COLO668 (cell line): Measurements from ENCODE around the gene CHRNB1.
"Not testable (repeated sequence)": the region's sequence is repeated elsewhere in the genome, so short reads cannot be mapped to it uniquely, and the experiment has no call there.

Source experiments
- DNase-seq: peaks from one replicate; lab custom pipeline; 2025; ENCODE audit not compliant: unreplicated experiment; lab: John Stamatoyannopoulos, UW

The CHRNB1 gene

DNA sequence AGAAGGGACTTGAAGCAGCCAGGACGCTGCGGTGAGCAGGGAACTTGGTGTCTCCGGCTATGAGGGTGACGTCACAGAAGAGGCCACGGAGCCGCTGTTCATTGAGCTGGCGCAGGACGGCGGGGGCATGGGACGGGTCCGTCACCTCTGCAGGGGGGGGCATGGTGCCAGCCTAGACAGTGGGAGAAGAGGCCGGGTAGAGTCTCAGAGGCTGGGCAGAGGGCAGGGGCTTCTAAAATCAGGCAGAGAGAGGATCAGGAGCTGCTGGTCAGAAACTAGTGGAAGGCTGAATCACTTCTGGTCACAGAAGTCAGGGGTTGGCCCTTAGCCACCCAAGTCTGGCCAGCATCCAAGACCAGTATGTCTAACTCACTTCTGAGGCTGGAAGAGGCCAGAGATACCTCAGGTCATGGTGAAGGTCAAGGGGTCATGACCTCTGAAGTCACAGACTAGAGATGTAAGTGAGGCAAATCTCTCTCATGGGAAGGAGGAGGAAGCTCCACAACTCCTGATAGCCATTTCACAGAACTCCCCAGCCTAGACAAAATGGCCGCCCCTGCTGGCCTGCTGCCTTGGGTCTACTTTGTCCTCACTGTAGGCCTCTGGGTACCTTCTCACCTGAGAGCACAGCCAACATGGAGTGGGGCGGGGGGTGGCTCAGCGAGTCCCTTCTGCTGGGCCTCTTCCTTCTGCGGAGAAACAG, 21.9 kb downstream of the CHRNB1 start:
- no peak for DNase-seq

DNA sequence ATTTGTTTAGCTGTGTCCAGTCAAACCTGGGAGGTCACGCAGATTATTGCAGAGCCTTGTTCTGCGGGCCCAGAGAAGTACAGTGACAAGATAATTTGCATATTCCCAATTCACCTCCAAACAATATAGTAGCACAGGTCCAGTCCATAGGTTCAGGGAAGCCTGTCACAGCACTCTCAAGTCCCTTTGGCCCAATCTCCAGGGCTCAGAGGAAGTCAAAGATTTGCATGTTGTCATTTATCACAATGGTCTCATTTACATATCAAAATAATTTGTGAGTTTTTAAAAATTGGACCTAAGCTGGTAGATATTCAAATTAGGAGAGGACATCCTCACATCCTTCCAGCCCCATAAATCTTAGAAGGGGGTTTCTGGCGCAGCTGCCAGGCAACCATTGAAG, 22.6 kb downstream of the CHRNB1 start:
- DNase-seq = no peak

DNA sequence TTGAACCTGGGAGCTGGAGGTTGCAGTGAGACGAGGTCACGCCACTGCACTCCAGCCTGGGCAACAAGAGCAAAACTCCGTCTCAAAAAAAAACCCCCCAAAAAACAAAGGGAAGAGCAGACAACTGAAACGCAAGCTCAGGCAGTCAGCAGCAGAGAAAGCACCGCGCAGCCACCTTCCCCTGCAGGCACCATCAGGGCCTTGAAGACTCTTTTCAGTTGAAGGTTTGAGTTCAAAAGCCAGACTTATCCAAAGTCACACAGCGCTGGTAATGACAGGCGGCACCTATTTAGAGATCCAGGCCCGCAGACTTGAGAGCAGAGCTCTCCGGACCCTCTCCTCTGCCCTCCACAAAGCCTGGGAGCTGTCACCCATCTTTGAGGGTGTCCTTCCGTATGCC, 23.4 kb downstream of the CHRNB1 start:
- DNase-seq = no peak

DNA sequence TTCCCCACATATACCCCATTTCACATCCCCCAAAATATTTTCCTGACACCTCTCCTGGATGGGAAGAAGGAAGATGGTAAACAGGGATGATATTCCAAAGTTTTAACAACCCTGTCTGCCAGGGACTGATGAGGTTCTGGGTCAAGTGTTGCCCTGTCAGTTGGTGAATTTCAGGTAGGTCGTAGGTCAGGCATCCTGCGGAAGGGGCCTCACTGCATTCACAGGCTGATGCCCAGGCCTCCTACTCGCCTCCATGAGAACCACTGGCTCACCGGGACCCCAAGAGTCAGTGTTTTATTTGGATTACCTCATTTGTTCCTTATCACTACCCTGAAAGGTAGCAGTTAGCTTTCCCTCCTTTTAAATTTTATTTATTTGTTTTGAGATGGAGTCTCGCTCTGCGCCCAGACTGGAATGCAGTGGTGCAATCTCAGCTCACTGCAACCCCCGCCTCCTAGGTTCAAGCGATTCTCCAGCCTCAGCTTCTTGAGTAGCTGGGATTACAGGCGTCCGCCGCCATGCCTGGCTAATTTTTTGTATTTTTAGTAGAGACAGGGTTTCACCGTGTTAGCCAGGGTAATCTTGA, 24.0 kb downstream of the CHRNB1 start:
- no peak for DNase-seq

DNA sequence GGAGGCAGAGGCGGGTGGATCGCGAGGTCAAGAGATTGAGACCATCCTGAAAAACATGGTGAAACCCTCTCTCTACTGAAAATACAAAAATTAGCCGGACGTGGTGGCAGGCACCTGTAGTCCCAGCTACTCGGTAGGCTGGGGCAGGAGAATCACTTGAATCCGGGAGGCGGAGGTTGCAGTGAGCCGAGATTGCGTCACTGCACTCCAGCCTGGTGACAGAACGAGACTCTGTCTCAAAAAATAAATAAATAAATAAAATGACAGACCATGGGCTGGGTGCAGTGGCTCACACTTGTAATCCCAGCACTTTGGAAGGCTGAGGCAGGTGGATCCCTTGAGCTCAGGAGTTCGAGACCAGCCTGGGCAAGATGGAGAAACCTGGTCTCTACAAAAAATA, 25.0 kb downstream of the CHRNB1 start:
- DNase-seq = not testable (repeated sequence)

DNA sequence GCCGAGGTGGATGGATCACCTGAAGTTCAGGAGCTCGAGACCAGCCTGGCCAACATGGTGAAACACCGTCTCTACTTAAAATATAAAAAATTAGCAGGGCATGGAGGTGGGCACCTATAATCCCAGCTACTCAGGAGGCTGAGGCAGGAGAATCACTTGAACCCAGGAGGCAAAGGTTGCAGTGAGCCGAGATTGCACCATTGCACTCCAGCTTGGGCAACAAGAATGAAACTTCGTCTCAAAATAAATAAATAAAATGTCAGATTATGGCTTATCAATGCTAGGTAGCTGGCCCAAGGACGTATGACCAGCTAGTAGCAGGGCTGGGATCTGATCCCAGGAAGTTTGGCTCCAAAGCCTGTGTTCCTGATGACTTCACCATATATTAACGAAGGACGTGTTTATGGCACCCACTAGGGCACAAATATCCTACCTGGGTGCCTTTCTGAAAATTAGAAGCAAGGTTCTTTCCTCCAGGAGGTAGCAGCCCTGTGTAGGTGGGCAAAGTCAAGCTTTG, 25.7 kb downstream of the CHRNB1 start:
- DNase-seq = not testable (repeated sequence)

DNA sequence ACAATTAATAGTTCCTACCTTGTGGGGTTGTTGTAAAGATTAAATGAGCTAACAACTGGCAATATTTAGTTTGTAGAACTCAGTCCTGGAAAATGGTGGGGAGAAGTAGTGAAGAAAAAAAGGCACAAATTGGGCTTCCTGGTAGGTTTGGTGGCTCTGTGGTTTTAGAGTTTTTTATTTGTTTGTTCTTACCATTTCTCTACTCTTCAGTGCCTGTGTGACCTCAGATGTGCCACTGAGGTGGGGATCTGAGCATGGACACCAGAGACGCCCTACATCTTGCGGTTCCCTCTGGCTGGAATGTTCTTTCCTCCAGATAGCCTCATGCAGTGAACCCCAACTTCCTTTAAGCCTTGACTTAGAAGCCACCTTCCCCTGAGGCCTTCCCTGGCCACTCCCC, 26.9 kb downstream of the CHRNB1 start:
- no peak for DNase-seq

DNA sequence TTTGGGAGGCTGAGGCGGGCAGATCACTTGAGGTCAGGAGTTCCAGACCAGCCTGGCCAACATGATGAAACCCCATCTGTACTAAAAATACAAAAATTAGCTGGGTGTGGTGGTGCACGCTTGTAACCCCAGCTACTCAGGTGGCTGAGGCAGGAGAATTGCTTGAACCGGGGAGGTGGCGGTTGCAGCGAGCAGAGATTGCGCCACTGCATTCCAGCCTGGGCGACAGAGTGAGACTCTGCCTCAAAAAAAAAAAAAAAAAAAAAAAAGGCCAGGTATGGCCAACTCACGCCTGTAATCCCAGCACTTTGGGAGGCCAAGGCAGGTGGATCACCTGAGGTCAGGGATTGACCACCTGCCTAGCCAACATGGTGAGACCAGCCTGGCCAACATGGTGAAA, 29.9 kb downstream of the CHRNB1 start:
- DNase-seq = not testable (repeated sequence)

DNA sequence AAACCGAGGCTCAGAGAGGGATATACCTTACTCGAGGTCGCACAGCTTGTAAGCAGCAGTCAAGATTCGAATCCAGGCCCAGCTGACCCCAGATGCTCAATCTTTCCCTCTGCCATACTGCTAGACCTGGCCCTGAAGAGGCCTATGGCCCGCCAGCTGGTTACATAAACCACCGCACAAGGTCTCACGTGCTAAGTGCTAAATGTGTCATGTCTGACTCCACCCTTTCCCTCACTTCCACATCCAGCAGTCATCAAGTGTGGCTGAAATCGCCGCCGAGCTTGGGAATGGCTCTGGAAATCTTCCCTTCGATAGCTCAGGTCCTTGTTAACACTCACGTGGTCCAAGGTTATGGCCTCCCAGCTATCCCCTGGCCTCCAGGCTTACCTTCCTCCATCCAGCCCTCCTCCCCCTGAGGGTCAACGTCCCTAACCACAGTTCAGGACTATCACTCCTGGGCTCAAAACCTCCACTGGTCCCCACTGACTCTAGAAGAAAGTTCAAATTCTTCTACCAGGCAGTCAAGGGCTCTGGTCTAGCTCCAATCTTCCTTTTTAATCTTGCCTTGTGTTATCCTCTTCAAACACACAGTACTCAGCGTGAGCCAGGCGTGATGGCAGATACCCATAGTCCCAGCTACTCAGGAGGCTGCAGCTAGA, 31.0 kb downstream of the CHRNB1 start:
- DNase-seq = no peak

DNA sequence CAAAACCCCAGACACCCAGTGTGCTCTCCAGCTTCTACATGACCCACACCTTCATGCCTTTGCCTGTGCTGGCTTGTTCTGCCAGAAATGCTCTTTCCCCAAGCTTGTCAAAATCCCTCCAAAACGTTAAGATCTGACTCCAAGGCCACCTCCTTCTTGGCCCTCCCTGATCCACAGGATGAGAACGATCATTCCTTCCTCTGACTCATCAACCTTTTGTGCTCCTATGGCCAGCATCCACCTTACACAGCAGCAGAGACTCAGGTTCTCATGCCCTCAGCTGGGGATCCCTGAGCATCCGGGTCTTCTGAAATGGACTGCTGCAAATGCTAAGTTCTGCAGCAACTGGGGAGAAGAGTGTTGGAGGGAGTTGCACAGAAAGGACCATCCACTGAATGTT, 31.6 kb downstream of the CHRNB1 start:
- DNase-seq = no peak

DNA sequence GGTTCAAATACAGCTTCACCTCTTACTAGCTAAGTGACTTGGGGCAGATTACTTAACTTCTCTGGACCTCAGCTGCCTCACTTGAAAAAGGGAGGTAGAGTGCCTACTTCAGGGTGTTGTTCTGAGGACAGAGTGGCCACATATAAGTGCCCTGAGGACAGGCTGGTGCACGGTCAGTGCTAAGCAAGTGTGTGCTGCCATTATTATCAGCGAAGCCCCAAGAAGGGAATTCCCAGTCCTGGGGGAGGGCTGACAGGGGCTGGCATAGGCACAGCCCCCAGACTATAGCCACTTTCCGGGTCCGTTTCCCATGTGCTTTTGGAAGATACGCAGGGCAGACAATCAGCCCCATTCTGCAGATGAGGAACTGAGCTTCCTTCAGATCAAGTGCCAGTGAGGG, 32.1 kb downstream of the CHRNB1 start:
- no peak for DNase-seq

DNA sequence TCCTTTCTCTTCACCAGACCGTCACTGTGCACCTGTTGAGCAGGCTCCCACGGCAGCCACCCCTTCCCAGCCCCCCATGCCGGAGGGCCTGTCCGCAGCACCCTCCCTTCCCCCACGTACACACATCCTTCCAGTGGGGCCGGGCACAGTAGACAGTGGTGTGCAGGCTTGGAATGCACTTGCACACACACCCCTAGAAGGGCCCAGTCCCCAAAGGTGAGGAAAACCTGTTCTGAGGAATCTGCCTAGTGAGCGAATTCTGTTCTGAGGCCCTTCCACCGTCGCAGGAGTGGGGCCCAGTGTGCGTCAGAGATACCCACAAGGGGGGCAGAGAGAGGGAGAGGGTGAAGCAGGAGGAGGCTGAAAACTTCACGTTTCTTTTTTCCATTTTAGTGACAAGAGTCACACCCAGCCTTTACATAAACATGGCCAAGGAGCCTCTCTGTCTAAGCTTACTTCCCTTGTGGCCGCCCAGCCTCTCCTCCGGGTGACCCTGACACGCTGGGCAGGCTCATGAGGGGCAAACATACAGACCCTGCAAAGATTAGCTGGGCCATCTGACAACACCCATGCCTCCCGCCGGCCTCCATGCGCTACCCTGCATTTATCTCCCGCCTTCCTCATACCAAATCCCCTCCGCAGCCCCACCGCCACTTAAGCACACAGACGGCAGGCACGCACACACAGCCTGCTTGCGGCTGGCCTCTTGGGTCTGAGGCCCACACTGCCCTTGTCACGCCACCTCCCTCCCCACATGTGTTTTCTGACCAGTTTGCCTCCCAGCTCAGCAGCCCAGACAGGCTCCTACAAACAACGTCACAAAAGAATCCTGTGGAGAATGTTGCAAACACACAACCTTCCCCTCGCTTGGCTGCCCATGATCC, 32.8 kb downstream of the CHRNB1 start:
- no peak for DNase-seq

DNA sequence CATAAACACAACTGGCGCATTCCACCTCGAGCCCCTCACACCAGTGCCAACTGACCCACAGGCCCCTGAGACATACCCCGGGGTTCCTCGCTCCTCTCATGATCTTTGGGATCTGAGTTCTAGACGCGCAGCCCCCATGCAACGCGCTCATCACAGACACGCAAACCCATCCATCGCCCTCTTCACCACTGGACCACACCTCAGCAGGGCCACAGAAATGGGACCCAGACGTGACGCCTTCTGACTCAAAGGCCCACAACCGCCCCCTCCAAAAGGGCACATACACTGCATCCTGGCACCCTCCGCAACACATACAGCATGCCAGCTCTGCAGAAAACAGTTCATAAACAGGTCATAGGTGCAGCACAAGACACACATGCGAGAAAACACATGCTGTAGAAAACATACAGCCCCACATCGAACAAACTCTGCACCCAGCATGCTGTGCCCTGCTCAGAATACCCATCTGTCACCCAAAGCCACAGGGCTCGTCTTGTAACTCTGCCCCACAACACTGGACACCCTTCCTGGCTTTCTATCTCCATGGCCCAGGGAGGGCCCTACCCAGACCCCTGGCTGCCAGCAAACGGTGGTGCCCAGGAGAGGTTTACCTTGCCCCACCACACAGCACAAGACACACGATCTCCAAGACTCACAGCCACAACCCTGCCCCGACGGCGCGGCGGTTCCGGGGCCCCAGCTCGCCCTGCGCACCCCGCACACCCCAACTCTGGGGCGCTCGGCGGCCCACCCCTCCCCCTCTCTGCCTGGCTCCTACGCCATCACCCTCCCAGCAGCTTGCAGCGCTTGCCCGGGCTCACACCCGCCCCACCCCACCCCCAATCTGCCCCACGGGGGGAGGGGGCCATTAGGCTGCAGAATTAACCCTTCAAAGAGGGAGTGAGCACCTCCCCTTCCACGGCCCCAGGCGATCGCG, 33.7 kb downstream of the CHRNB1 start:
- DNase-seq = peak; percentile 7

DNA sequence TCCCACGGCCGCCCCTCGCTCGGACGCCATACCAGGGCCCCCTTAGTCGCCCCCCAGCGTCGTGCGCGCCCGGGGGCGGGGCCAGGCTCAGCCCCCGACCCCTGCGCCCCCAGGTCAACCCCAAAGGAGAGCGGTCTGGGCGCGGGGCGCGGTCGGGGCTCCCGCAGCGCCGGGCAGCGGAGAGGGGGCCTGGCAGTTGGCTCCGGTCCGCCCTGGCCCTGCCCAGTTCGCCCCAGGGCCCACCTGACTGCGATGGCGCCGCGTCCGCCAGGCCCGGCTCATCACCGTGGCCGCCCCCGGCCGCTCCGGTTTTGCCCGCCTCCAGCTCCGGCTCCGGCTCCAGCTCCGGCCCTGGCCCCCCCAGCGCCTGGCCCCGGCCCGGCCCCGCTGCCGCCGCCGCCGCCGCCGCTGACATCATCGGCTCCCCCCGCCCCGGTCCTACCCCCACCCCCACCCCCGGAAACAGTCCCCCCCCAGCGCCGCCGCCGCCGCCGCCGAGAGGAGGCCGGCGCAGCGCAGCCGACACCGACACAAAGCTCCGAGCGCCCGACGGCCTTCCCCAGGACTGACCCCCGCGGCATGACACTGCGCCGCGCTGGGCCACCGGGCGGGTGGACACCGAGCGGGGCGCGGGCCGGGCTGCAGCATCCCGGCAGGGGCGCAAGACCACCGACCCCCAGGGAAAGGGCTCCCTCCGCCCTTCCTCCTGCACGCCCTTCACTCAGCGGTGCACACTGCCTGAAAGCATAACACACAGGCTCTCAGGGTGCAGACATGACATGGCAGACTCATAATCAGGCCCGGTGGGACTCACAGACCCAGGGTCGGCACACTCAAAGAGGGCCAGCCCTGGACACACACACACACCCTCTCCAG, 34.6 kb downstream of the CHRNB1 start, which contains the start of gene ZBTB4:
Gene ZBTB4 (minus strand): TSS at position 419 of the 876 bp plus-strand sequence. CDS start 12,830 bp downstream, outside the sequence.
- peak; percentile 57 for DNase-seq

DNA sequence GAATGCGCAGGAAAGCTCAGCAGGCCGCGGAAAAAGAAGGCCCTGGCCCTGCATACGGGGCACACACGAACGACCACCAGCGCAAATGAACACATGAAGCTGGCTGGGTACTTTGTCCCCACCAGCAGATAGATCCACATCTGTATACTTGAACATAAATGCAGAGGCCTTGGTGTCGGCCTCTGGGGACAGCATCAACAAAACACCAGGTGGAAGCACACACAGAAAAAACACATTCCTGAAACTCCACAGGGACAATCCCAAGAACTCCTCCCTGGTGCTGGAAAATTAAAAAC, 35.2 kb downstream of the CHRNB1 start:
- DNase-seq = no peak

DNA sequence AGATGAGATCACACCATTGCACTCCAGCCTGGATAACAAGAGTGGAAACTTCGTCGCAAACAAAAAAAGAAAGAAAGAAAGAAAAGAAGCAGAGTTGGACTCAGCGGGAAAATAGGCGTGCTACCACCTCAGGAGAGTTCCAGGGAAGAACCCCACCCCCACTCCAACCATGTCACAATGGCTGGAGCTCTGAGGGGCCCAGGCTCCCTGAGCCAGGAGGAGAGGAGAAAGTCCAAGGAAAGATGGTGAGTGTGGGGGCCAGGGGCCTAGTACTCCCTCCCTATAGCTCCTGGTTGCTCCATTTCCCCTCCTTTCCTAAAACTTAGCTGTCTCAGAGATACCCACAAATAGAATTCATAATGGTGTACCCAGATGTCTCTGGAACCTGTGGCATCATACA, 36.4 kb downstream of the CHRNB1 start, which contains the start of gene SLC35G6:
Gene SLC35G6 (plus strand): TSS at position 172 of the 400 bp plus-strand sequence. CDS start 71 bp downstream, at position 243.
- DNase-seq = not testable (repeated sequence)

DNA sequence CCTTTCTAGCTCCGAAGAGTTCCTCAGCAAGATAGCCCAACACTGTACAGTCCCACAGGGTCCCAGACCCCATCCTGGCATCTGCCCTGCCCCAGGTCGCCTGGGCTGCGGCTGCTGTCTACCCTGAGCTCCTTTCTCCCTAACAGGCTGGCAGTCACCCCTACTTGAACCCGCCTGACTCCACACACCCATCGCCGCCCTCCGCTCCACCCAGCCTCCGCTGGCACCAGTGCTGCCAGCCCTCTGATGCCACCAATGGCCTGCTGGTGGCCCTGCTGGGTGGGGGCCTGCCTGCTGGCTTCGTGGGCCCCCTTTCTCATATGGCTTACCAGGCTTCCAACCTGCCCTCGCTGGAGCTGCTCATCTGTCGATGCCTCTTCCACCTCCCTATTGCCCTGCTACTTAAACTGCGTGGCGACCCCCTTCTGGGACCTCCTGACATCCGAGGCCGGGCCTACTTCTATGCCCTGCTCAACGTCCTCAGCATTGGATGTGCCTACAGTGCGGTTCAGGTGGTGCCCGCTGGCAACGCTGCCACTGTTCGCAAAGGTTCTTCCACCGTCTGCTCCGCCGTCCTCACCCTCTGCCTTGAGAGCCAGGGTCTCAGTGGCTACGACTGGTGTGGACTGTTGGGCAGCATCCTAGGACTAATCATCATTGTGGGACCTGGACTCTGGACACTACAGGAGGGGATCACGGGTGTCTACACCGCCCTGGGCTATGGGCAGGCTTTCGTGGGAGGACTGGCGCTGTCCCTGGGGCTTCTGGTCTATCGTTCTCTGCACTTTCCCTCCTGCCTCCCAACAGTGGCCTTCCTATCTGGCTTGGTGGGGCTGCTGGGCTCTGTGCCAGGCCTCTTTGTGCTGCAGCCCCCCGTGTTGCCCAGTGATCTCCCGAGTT, 37.2 kb downstream of the CHRNB1 start:
- DNase-seq = not testable (repeated sequence)

DNA sequence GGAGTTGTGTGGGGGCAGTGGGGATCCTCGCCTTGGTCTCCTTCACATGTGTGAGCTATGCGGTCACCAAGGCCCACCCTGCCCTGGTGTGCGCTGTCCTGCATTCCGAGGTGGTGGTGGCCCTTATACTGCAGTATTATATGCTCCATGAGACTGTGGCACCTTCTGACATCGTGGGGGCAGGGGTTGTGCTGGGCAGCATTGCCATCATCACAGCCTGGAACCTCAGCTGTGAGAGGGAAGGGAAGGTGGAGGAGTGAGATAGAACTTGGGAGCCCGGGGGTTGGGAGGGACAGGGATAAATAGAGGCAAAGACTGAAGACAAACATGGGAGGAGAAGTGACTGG, 37.9 kb downstream of the CHRNB1 start:
- not testable (repeated sequence) for DNase-seq
